HG03457 (cell line): Measurements from ENCODE around the gene OBSL1.
A peak's percentile ranks its signal among the peaks of the same experiment; 100 is the strongest.

Experiments
- ATAC-seq: cut with Tn5 transposase; IDR thresholded peaks from one replicate; pipeline ENCODE4 v1.9.1; 2021; ENCODE audit warnings: moderate number of reproducible peaks; ENCODE audit not compliant: unreplicated experiment

Gene OBSL1

DNA sequence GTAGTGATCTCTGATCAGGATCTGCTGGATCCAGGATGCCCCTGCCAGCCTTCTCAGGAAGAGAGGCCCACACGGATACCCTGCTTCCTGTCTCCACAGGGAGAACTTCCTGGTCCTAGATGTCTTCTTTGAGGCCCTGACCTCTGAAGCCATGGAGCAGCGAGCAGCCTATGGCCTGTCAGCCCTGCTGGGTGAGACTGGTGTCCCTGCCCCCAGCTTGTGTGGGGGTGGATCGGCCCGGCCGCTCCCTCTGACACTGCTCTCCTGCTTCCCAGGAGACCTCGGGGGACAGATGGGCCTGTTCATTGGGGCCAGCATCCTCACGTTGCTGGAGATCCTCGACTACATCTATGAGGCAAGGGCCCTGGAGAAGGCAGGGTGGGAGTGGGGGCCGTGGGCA is 34.4 kb downstream of the OBSL1 start:
- ATAC-seq, result no peak

DNA sequence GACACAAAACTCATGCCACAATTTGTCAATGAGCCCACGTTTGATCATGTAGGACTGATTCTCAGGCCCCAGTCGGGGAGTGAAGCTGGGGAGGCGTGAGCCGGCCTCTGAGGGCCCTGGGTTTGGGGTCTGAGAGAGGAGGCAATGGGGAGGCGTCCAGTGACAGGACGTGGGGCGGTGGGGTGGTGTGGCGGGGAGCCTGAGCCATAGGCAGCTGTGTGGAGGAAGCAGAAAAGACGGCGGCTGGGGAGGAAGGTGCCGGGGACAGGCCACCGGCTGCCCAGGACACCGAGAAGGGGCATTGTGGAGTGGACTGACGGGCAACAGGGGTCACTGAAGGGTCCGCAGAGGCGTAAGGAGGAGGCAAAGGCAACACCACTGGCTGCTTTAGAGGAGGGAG is 34.9 kb downstream of the OBSL1 start:
- ATAC-seq, result no peak

DNA sequence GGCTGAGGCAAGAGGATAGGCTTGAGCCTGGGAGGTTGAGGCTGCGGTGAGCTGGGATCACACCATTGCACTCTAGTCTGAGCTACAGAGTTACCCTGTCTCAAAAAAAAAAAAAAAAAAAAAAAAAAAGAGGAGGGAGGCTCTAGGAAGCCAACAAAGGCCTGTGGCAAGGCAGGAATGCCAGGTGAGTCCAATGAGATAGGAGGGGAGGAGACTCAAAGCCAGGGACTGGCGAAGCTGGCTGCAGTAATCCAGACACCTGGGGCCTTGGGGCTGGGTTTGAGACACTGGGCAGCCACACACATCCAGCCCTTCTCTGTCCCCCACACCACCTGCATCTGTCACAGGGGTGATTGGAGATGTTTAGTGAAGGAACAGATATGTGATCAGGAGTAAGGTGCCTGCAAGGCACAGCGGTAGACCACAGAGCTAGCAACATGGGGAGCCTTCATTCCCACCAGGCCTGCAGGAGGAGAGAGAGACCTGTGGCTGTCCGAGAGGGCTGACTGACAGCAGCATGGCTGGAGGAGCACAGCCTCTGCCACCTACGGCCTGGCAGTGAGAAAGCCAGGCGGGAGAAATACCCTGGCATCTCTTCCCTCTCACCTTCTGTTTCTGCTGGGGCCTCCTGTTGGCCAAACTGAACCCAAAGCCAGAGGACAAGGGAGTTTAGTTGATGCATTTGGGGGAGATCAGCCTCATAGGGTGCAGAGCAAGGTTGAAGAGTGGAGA is 37.2 kb downstream of the OBSL1 start:
- ATAC-seq, result no peak

DNA sequence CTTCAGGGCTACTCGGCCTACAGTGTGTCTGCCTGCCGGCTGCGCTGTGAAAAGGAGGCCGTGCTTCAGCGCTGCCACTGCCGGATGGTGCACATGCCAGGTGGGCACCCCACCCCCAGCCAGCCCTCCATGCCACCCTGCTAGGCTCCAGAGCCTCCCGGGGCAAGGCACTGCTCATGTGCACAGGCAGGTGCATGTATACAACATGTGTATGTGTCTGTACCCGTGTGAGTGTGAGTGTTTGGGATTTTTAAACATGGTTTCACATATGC is 39.0 kb downstream of the OBSL1 start:
- ATAC-seq, result no peak

DNA sequence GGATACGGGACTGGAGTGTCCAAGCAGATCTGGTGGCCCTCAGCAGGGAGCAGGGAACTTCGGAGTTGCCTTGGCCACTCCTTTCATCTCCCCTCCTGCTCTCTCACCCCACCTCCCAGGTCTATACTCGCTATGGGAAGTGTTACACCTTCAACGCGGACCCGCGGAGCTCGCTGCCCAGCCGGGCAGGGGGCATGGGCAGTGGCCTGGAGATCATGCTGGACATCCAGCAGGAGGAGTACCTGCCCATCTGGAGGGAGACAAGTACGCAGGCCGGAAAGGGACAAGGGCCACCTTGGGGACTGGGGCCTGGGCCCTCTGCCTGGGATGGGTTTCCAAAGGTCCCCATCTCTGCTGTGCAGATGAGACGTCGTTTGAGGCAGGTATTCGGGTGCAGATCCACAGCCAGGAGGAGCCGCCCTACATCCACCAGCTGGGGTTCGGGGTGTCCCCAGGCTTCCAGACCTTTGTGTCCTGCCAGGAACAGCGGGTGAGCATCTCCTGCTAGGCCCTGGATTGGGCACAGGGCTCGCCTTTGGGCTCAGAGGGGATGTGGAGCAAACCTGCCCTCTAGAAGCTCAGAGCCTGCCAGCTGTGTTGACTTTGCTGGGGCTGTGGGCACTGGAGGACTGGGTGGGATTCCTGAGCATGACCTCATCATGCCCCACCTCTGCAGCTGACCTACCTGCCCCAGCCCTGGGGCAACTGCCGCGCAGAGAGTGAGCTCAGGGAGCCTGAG is 39.5 kb downstream of the OBSL1 start:
- no peak for ATAC-seq

DNA sequence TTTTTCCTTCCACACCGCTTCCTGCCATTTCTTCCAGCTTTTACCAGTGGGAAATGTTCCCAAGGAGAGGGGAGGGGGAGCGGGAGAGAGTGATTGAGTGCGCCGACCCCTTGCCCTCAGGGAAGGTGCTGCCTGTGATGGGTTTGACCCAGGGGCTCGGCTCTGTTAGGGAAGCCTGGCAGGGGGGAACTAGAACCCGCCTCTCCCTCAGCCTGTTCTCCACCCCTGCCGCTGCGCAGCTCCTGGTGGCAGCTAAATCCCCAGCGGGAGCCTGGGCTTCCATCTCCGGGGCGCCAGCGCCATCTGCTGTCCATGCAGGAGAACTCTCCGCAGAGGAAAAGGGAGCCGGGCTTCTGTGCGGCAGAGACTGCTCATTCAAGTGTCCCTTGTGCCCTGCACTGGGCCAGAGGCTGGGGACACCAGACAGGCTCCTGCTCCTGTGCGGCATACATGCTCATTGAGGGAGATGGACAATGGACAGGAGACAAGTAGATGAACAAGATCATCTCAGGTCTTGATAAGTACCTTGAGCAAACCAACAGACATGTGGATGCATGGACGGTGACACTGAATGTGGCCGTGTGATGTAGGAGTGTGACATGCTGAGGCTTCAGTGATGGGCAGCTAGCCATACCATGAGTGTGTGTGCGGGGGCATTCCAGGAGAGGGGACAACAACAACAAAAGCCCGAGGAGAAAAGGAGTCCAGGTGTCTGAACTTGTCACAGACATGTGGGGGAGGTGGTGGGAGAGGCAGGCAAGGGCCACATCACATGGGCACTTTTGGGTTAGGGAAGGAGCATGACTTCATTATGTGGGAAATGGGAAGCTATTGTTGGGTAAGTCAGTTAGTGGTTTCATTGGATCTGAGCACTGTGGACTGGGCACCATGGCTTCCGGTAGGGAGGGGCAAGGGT is 41.0 kb downstream of the OBSL1 start:
- ATAC-seq, result peak; percentile 73

DNA sequence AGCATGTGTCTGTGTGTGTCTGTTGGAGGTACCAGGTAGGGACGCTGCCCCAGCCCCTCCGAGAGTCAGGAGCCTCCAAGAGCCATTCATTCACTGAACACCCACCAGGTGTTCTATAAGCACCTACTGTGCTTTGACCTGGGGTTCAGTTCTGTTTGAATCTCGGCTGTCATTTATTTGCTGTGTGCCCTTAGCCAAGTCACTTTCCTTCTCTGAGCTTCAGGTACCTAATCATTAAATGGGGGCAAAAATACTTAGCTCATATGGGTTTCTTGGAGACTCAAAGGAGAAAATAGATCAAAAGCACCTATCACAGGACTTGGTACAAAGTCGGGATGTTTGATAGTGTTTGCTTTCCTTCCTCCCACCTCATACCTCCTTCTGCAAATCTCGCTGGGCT is 43.9 kb downstream of the OBSL1 start:
- ATAC-seq, result no peak

DNA sequence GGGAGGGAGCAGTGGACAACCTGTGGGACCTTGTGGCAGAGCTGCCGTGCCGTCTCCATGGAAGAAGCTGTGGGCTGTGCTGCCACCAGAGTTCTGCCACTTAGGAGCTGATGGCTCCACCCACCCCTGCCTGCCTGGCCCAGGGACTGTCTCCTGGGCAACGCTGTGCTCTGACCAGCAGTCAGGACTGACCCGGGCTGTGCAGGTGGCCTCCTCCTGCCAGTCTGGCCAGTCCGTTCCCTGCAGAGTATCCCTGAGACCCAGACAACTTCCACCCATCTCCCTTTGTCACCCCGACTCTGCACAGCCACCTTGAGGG is 44.3 kb downstream of the OBSL1 start:
- no peak for ATAC-seq

DNA sequence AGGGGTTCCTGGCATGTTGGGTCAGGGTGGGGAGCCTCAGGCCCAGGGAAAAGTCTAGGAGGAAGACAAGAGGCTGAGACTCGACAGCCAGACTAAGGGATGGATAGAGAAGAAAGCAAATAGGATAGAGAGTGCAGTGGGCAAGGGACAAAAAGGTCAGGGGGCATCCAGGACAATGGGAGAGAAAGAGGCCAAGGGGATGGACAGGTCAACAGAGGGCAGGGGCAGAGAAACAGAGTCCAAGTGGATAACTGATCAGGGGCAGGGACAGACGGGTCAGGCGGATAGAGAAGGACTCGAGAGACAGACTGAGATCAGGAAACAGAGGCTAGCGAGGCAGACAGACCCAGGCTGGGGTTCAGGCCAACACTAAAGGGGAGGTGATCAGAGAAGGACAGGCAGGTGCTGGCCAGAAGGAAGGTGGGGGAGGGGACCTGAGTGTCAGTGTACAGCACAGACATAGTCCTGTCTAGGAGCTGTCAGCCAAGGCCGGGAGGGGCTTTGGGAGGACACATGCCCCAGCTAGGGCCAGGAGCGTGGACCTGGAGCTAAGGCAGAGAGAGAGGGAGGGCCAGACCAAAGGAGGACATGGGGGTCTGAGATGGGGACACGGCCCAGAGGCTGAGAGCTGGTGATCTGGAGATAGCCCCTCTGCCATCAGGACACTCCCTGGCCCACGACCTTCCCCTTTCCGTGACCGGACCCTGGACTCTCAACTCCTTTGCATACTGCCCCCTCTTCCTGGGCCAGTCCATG is 44.8 kb downstream of the OBSL1 start:
- ATAC-seq, result no peak

DNA sequence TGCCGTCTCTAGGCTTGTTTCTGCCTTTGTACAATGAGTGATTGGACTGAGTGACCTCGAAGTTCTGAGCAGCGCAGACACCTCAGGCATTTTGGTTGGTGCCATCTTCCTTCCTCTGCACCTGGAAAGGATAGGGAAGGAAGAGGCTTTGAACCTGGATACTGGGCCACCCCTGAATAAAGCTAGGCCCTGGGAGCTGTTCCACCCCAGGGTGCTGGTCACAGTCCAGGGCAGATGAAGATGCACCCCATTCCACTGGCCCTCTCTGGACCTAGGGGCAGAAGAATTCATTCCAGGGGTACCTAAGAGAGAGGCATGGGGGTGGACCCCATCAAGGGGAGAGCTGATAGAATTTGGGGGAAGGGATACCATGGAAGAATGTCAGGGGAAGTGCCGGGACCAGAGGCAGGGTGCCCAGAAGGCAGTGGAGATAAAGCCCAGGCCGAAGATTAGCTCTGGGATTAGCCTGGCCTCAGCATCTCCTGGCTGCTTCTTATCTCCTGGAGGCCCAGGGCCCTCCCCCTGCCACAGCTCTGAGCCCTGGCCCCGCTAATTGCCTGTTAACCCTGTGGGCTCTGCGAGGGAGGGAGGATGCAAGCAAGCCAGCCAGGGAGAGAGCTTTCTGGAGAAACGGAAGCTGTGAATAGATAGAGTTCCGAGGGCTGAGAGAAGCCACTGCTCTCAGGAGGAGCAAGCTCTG is 45.7 kb downstream of the OBSL1 start:
- ATAC-seq, result no peak

DNA sequence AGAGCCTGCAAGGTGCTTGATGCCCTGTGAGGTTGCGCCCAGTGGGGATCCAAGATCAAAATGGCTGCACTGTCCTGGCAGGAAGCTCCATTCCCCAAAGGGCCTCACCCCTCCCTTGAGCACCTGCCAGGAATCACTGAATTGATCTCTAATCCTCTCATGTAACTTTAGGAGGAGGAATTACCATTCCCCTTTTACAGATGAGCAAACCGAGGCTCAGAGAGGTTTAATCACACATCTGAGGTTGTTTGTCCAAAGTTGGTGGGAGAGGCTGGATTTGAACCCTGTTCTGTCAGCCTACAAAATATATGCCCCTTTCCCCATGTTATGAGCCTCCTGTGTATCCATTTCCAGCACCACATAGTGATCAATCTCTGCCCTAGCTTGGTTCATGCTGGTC is 46.5 kb downstream of the OBSL1 start:
- no peak for ATAC-seq

DNA sequence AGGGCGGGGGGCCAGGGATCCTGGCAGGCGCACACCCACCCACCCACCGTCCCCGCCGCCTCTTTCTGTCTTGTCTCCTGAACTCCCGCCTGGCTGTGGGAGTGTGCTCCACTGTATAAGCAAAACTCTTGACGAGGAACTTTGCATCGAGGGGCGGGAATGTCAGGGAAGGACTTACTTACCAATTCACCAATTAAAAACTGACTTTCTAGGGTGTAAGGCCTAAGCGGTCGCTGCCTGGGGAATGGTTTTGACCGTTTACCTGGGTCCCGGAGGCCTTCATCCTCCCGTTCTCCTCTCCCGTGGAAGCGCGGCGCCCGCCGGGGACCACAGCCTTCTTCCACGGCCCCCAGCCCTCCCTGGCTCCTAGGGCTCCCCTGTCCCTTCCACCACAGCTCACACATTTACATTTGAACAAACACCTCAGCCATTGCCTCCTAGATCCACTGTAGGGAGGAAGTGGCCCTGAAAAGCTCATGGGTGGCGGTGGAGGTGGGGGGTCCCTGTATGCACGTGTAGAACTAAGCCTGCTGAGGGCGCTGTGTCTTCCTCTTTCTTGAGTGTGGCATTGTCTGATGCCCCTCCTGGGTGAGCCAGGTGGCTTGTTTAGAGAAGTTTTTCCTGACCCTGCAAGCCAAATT is 48.2 kb downstream of the OBSL1 start:
- no peak for ATAC-seq

DNA sequence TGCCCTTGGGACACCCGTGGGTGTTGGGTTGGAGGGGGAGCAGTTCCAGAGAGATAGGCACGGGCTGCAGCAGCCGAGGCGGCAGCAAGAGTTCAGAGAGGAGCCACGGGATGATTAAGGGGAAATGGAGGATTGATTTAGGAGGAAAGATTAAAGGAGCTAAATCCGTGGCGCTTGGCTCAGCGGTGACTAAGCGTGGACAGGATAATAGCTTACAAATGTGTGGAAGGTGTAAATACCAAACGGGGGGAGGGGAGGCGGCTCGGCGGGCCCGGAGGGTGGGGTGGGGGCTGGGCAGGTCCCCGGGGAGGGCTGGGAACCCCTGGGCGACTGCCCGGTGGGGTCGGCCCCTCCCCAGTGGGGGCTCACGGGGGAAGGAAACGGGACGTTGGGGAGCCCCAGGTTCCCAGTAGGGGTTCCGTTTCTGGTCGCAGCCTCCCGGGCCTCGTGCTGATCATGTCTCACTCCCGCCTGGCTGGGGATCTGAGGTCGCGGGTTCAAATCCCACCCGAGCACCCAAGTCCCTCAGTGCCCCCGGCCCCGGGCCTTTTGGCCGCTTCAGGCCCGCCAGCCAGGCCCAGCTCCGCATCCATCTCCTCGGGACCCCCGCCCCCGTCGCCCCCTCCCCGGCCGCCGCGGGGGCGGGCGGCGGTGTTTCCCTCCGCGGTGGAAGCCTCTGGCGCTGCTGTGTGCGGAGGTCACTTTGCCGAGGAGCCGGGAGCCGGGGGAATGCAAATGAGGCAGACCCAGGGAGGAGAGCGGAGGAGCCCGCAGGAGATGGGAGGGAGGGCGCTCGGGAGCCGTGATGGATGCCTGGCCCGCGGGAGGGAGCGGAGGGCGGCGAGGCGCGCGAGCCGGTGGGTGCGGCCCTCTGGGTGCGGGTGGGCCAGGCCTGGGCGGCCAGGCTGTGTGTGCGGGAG is 49.0 kb downstream of the OBSL1 start:
- ATAC-seq, result no peak

DNA sequence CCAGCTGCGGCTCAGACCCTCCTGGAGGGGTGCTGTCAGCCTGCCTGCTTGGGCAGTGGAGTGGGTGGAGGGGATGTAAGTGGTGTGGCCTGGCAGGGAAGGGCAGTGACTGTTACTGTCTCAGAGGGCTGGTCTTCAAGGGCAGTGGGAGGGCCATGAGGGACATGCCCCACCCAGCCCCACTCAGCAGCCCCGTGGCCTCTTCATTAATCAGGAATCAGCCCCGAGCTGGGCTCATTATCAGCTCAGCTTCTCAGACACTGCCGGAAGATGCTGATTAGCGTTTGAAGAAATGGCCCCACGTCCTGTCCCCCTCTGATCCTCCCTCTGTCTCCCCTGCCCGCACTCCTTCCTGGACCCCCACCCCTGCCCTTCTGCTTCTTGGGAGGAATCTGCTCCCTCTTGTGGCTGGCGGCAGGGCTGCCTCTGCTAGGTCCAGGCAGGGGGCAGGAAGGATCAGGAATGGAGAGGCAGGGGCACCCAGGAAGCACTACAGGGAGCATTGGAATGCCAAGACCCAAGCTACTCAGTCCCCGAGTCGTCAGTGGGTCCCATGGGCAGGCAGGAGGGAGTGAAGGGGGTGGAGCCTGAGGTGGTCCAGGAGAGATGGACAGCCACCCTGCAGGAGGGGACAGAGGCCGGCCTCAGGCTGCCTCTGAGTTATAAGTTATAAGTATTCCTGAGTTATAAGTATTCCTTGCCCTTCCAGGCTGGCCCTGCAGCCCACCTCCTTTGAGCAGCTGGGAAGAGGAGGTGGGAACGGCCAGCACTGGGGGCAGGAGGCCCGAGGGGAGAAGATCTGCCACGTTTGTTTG is 50.1 kb downstream of the OBSL1 start:
- no peak for ATAC-seq

DNA sequence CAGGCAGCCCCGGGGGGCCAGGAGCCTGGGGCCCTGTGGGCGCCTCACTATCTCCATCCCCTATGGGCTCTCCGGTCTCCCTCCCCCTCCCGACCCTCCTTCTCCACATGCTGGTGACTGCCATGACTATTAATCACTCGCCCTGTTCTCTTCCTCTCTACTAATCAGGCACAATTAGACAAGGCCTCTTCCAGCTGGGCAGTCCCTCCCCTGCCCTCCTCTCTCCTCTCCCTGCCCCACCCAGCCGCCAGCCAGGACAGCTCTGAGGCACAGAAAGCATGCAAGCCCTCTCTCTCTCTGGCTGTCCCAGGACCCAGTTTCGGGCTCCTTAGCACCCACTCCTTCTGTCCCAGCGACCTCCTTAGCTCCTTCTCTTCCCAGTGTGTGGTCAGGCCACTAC is 51.3 kb downstream of the OBSL1 start:
- ATAC-seq, result no peak

DNA sequence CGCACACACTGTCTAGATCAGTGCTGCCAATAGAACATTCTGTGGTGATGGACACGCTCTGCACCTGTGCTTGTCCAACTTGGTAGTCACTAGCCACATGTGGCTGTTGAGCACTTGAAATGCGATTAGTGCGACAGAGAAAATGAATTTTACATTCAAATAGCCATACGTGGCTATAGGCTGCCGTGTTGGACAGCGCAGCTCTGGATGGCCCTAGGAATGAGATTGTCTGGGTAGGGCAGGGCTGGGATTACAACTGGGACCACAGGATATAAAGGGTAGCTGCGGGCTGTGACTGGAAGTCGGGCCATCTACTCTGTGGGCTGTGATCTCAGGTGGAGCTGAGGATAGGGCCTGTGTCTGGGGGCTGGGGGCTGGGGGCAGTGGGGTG is 51.8 kb downstream of the OBSL1 start:
- ATAC-seq, result no peak

DNA sequence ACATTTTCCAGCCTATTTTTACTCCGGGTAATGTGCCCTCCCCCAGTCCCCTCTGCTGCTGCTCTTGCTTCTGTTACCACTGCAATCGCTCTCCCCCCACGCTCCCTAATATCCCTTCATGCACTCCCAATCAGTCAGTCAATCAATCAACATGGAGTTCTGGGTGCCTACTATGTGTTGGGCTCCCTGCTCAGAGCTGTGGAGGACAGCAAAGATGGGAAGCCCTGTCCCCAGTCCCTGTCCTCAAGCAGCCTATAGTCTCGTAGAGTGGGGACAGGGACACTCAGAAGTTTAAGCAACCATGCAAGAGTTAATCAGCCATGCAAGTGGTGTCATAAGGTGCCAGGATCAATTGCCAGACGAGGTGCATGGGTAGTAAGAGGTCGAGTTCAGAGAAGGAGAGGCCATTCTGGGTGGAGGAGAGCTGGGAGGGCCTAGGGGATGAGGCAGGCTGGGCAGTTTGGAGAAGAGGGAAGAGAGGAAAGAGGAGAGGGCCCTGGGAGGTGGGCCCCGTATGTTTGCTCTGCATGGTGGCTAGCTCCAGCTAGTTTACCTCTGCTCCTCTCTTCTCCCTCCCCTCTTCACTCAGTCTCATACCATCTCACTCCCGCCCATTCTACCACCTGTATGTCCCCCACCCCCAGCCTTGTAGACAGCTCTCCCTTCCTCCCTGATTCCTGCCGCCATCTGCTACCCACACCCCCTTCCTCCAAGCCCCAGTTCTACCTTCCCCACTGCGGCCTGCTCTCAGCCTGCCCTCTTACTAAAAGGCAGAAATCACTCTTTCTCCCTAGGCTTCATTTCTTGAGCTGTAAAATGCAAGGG is 53.2 kb downstream of the OBSL1 start:
- no peak for ATAC-seq

DNA sequence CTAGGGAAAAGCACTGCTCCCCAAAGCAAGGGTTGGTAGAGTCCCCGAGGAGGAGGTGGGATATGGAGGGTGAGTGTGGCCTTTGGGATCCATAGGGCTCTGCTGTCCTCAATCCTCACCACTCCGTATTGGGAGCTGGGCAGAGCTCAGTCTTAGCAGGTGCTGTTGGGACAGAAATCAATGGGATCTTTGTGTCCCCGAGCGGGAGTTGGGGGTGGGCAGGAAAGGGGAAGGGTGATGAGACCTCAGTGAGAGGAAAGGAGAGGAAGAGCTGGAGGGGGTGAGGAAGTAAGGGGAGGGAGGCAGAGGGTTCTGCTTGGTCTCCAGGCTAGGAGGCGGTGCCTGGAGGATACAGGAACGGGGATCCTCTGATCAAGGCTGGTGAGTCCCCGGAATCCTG is 54.5 kb downstream of the OBSL1 start:
- no peak for ATAC-seq
